Embryonic facial prominence (tissue), 1 donor: ENCODE measurements around the gene ATRIP.

Source experiments
- DNase-seq: peaks from one replicate; pipeline ENCODE4 v3.0.0-alpha.2; 2016; ENCODE audit errors: extremely low spot score

ATRIP gene

GRCh38 chr3:48410205-48411040, 36.1 kb upstream of the ATRIP start:
- DNase-seq = no peak

- DNase-seq = no peak
Observed at GRCh38 chr3:48411041-48411588, 35.4 kb upstream of the ATRIP start.

- DNase-seq = no peak
Observed at GRCh38 chr3:48411606-48412374, 34.7 kb upstream of the ATRIP start.

DNA sequence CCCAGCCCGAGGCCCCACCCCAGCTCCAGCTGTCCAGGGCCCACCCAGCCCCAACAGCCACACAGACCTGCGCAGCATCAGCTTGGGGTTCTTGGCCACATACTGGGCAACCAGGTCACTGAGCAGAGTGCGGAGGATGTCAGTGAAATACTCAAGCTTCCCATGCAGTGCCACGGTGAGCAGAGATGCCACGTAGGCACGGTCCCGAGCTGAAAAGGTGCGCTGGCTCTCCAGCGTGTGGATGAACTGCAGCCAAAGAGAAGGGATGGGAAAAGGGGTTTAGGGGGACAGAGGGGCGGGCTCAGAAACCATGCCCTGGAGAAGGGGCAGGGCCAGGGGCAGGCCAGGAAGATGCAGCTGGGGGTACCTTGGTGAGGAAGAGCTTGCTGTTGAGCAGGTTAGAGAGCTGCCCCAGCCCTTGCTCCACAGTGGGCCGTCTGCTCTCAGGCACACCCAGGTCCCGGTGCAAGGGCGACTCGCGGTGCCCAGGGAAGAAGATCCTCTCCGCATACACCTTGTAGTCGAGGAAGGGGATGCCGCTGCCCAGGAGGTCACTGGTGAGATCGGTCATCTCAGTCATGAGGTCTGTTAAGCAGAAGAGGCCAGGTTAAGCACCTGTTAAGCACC, 34.0 kb upstream of the ATRIP start:
- DNase-seq = no peak

DNA sequence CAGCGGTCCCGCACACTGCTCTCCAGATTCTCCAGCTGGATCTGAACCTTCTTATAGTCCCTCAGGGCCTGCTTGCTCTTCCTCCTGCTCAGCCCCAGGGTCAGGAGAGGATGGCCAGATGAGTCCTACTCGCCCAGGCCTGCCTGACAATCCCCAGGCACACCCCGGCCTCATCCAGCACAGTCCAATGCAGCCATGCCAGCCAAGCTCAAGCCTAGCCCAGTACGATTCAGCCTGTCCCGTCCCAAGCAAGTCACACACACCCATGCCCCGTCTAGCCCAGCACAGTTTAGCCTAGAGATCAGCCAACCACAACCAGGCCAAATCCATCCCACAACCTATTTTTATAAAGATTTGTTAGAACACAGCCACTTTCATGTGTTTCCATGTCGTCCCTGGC, 33.5 kb upstream of the ATRIP start:
- DNase-seq = no peak

DNA sequence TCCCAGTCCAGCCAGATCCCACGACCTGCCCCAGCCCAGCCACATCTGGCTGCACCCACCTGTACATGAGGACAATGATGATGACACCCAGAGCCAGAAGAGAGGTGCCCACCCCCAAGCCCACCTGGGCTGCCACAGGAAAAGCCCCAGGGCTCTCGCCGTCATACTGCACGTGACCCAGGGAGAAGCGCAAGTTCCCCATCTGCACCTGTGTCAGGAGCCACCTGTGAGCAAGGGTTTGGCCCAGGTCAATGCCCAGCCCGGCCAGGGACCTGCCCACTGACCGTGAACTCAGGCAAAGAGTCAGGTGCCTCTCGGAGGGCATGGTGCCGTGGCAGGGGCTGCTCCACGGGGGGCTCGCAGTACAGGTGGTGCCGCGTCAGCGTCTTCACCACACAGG, 32.9 kb upstream of the ATRIP start:
- no peak for DNase-seq

- no peak for DNase-seq
Observed at GRCh38 chr3:48414376-48415250, 31.9 kb upstream of the ATRIP start.

GRCh38 chr3:48415251-48415953, 31.1 kb upstream of the ATRIP start:
- no peak for DNase-seq

DNA sequence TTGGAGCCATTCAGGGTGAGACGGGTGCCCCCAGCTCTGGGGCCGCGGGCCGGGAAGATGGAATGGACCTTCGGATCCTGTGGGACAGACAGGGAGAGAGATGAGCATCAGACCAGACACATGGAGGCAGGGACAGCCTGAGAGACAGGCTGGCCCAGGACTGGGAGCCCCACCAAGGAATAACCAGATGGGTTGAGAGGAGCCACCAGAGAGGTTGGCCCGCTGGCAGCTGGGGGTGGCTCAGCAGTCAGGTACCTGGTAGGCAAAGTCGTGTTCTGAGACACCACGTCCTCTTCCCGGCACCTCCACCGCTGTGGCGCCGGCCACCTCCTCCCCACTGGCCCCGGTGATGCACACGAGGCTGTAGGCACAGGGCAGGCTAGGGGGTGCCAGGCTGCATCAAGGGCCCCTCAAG, 30.4 kb upstream of the ATRIP start:
- no peak for DNase-seq

DNA sequence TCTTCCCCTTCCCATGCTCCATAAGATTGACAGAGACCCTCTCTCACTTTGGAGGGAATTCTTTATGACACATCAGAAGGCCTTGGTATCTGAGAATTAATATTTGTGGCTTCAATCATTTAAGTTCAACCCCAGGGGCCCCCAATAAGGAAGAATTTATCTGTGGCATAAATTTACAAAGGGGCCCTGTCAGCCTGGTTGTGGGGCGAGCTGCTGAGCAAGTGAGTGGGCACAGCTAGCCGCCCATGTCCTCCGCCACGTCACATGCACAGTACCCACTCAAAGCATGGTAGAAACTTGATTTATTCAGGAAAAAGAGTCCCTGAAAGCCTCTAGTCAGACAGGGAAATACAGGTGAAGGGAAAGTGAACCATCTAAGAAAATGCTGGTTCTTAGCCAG, 30.0 kb upstream of the ATRIP start:
- DNase-seq = no peak

- no peak for DNase-seq
Observed at GRCh38 chr3:48417529-48418108, 28.9 kb upstream of the ATRIP start.

GRCh38 chr3:48418140-48418539, 28.4 kb upstream of the ATRIP start:
- no peak for DNase-seq

GRCh38 chr3:48418651-48419050, 27.9 kb upstream of the ATRIP start:
- no peak for DNase-seq

- no peak for DNase-seq
Observed at GRCh38 chr3:48419149-48419548, 27.4 kb upstream of the ATRIP start.

DNA sequence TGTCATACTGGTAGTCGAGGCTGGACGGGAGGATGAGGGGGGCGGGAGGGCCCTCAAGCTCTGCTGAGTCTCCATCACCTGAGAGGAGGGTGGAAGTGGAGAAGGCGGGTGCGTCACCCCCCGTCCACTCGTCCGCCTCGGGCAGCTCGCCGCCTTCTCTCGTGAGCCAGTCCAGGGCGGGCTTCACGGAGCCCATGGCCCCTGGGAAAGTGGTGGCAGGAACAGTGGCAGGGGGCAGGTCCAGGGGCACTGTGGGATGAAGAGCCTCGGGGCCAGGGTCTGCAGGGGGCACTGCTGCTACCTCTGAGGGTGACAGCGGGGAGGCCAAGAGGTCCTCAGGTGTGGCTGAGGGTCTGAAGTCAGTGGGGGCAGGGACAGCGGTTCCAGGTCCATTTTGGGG, 26.9 kb upstream of the ATRIP start:
- no peak for DNase-seq

- DNase-seq = no peak
Observed at GRCh38 chr3:48420561-48420960, 26.0 kb upstream of the ATRIP start.

- DNase-seq = no peak
Observed at GRCh38 chr3:48422272-48422671, 24.3 kb upstream of the ATRIP start.

DNA sequence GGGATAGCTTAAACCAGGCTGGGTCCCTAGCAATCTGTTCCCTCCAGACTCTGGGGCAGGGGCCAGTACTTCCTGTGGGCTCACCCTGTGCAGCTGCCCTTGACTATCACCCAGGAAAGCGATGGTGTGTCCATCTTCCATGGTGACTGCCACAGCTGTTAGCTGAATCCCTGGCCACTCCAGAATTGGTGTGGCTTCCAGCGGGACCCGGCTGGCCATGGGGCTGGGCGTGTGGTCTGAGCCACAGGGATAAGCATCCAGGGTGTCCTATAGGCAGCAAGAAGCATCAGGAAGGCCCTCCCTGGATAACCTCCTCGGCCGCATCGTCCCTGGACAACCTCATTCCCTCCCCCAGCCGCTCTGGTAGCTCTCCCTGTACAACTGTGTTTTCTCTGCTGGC, 23.9 kb upstream of the ATRIP start:
- no peak for DNase-seq

DNA sequence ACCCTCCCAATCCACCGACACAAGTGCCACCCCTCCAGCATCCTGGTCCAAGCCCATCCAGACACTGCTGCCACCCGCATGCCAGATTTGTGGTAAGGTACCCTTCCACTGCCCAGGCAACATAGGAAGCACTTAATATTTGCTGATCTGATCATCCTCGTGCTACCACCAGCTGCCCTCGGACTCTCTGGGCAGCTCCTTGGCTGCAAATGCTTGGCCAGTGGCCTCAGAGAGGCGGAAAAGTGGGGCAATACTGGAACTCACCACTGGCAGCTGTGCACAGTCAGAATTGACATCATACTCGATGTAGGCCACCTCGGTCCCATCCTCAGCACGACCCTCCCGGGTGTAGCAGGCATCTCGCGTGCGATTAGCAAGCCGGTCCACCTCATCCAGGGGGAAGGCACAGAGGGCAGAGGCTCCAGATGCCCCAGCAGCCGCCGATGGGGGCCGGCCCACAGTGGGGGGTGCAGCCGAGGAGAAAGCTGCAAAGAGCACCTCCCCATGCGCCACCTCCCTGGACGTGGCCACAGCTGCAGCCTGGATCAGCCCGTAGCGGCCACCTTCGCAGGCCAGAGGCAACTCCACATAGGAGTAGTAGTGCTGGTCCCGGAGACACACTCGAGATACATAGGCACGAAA, 23.2 kb upstream of the ATRIP start:
- DNase-seq = no peak
